Stimulated activated CD8-positive, alpha-beta memory T cell treated with anti-CD3 and anti-CD28 coated beads, Interleukin-15, amount 100 ng/mL, for 1 hour (primary cell): ENCODE measurements around the gene IDE.
"Not testable (repeated sequence)": the region's sequence is repeated elsewhere in the genome, so short reads cannot be mapped to it uniquely, and the experiment has no call there.

ENCODE experiments used
- DNase-seq: peaks from one replicate; pipeline ENCODE4 v3.0.0-alpha.2; 2020; ENCODE audit warnings: low read depth

Gene IDE

DNA sequence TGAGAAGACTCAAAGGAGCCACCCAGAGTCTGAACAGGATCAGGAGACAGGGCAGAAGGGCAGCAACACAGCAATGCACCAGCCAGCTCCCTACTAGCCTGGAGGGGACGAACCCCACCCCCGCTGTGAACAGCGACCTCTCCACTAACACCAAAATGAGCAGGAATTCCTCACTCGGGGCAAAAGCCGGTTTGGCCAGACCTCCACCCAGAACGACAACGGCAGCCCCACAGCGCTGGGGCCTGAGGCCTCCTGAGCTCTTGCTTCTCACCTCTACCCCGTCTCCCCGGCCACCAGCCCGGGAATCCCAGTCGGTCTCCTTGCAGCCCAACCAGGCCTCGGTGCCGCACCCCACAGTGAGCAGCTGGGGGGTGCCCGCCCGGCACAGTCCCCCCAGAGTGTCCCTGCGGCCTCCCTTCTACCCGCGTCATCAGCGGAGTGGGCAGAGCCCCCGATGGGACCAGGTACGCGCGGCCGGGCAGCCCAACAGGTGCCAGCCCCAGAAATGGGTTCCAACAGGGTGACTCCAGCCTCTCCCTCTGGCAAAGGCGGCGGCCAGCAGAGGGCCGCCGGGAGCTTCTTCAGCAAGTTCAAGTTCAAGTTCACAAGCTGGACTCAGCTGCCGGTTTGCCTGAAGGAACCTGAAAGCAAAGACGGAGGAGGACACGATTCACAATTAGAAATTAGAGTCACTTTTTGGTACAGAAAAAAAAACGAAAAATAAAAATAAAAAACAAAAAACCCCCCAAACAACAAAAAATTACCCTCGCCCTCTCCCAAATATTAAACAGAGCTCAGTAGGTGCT, 153.9 kb downstream of the IDE start:
- no peak for DNase-seq

- DNase-seq, result no peak
Observed at GRCh38 chr10:92418891-92419290, 155.0 kb downstream of the IDE start.

GRCh38 chr10:92418221-92418620, 155.7 kb downstream of the IDE start:
- DNase-seq, result no peak

- DNase-seq, result no peak
Observed at GRCh38 chr10:92413519-92413918, 160.4 kb downstream of the IDE start.

DNA sequence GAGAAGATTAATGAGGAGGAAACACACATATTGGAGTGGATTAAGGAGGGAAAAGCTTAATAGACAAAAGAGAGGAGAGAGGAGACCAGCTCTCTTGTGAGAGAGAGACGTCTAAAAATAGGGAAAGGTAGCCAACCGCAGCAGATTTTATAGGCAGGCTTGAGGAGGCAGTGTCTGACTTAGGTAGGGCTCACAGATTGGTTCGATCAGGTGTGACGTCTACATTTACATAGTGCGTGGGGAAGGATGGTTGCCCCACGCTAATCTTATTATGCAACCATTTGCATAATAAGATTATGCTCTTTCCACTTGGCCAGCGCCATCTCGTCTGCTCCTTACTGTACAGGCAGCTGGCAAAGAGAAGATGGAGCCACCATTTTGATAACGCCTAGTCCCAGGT, 160.9 kb downstream of the IDE start:
- no peak for DNase-seq

DNA sequence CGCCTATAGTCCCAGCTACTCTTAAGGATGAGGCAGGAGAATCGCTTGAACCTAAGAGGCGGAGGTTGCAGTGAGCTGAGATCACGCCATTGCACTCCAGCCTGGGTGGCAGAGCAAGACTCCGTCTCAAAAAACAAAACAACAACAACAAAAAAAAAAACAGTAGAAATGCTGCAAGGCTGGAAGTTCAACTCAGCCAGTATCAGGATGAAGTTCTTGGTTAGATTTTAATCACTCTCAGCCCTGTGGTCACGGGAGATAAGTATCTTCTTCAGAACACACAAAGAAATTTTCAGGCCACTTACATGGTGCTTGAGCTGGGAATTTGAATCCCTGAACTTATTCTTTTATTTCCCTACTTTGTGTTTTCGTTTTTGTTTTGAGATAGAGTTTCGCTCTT, 162.5 kb downstream of the IDE start:
- no peak for DNase-seq

GRCh38 chr10:92410501-92410900, 163.4 kb downstream of the IDE start:
- no peak for DNase-seq

DNA sequence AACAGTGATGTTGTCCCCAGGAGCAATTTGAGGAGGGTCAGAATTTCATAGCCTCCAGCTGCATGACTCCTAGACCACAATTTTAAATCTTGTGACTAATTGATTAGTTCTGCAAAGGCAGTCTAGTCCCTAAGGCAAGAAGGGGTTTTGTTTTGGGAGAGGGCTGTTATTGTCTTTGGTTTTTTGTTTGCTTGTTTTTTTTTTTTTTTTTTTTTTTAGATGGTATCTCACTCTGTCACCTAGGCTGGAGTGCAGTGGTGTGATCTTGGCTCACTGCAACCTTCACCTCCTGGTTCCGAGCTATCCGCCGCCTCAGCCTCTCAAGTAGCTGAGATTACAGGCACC, 165.9 kb downstream of the IDE start:
- DNase-seq, result no peak

DNA sequence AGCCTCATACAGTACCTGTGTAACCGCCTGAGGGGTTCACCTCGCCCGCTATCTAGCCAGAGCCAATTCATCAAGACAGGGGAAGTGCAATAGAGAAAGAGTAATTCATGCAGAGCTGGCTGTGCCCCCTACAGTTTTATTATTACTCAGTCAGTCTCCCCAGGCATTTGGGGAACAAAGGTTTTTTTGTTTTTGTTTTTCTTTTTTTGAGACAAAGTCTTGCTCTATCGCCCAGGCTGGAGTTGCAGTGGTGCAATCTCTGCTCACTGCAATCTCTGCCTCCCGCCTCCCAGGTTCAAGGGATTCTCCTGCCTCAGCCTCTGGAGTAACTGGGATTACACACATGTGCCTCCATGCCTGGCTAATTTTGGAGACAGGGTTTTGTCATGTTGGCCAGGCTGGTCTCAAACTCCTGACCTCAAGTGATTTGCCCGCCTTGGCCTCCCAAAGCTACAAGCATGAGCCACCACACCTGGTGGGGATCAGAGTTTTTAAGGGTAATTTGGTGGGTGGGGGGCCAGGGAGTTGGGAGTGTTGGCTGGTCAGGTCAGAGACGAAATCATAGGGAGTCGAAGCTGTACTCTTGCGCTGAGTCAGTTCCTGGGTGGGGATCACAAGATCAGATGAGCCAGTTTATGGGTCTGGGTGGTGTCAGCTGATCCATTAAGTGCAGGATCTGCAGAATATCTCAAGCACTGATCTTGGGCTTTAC, 166.4 kb downstream of the IDE start:
- DNase-seq, result no peak

DNA sequence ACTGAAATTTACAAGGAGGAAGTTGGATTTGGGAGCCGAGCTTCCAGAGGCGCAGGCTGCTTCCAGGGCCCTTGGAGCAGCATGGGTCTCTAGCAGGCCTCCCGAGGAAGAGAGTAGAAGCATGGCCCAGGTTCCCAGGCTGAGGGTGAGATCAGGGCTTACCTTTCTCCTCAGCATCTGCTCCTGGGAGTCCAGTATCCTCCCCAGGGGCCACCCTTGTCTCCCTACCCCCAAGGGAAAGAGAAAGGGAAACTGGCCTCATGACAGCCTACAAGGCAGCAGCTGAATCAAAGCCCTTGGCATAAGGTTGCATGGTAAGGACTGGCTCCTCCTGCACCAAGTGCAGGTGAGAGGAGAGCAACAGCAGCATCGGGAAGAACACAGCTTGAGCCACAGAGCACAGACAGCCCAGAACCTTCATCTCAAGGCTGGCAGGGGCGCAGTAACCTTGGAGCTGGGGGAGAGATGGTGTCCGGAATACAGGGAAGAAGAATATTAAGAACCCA, 168.4 kb downstream of the IDE start:
- DNase-seq, result no peak

DNA sequence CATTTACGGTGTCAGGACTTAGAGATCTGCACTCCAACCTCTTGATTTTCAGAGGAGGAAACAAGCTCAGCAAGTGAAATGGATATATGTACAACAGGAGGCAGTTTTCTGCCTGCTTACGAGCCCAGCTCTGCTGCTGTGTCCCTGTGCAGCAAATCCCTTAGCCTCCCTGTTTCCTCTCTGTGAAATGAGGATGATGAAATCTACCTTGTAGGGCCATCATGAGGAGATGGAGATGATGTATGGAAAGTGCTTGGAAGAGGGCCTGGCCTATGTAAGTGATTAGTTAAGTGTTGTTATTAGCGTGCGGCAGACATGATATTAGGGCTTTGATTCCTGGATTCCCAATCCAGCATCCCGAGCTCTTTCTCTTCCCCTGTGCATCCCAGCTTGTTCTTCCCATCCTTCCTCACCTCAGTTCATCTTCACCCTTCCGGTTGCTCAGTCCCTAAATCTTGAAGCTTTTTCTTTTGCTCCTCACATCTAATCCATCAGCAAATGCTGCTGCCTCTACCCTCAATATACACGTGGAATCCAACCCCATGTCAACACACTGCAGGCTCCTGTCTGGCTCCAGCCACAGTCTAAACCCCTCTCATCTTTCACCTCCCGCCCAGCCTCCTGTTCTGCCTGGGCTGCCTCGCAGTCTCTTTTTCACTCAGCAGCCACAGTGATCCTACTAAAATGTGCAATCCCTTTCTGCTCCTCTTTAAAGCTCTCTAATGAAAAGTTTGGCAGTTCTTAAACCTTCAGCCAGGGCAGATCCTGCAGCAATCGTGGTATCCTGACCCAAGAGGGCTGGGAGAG, 169.1 kb downstream of the IDE start:
- no peak for DNase-seq

DNA sequence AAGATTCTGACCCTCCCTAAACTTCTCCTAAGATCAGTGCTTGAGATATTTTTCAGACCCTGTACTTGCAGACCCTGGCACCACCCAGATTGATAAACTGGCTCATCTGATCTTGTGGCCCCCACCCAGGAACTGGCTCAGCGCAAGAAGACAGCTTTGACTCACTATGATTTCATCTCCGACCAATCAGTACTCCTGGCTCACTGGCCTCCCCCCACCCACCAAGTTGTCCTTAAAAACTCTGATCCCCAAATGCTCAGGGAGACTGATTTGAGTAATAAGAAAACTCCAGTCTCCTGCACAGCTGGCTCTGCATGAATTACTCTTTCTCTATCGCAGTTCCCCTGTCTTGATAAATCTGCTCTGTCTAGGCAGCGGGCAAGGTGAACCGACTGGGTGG, 171.7 kb downstream of the IDE start:
- not testable (repeated sequence) for DNase-seq
